ENCODE data around the gene SEMA3C.

DNA sequence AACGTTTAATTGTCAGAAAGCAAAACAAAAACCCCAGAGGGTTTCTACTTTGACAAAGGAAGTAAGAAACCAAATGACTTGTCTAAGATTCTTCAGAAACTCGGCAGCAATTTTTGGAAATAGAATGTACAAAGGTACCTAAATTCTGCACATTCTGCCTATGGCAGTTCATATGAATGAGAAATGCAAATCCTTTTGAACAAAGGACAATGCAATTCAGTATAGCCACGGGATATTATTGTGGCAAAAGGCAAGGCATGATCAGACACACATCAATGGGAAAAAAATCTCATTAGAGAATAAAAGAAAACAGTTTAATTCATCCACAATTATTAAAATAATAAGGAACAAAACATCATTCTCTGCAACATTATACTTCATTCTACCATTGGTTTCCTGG is 93.4 kb downstream of the SEMA3C start:
- TF ChIP-seq TAF1 (IDR thresholded peaks at IDR 0.05; ENCODE audit: low read depth): no peak
- TF ChIP-seq CTCF (IDR thresholded peaks at IDR 0.05; ENCODE audit: poor library complexity, severe bottlenecking): no peak
- TF ChIP-seq POLR2AphosphoS5 (IDR thresholded peaks at IDR 0.05): no peak
- no peak for TF ChIP-seq EZH2 (IDR thresholded peaks at IDR 0.05; ENCODE audit: borderline replicate concordance, insufficient read depth, low read length, poor library complexity, severe bottlenecking)
- TF ChIP-seq, protein P1, sequence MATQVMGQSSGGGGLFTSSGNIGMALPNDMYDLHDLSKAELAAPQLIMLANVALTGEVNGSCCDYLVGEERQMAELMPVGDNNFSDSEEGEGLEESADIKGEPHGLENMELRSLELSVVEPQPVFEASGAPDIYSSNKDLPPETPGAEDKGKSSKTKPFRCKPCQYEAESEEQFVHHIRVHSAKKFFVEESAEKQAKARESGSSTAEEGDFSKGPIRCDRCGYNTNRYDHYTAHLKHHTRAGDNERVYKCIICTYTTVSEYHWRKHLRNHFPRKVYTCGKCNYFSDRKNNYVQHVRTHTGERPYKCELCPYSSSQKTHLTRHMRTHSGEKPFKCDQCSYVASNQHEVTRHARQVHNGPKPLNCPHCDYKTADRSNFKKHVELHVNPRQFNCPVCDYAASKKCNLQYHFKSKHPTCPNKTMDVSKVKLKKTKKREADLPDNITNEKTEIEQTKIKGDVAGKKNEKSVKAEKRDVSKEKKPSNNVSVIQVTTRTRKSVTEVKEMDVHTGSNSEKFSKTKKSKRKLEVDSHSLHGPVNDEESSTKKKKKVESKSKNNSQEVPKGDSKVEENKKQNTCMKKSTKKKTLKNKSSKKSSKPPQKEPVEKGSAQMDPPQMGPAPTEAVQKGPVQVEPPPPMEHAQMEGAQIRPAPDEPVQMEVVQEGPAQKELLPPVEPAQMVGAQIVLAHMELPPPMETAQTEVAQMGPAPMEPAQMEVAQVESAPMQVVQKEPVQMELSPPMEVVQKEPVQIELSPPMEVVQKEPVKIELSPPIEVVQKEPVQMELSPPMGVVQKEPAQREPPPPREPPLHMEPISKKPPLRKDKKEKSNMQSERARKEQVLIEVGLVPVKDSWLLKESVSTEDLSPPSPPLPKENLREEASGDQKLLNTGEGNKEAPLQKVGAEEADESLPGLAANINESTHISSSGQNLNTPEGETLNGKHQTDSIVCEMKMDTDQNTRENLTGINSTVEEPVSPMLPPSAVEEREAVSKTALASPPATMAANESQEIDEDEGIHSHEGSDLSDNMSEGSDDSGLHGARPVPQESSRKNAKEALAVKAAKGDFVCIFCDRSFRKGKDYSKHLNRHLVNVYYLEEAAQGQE (IDR thresholded peaks at IDR 0.05; ENCODE audit: borderline replicate concordance): no peak

All from neural cell (in vitro differentiated cells).